ENCODE results near the gene CSRP3. TPM values are rescaled to one million over a fixed set of nuclear protein-coding genes. Genes with fewer than 3 reads are reported as not detected.

Gene CSRP3
- polyA plus RNA-seq, 3 donors: 0.31 TPM; not detected in 2

GRCh38 chr11:19226378-19227195 lies 24.8 kb upstream of the CSRP3 start:
- DNase-seq: no peak

GRCh38 chr11:19225581-19225980 lies 23.8 kb upstream of the CSRP3 start:
- DNase-seq: no peak

- no peak for DNase-seq
Observed at GRCh38 chr11:19225123-19225522, 23.3 kb upstream of the CSRP3 start.

- DNase-seq: no peak
Observed at GRCh38 chr11:19220903-19221724, 19.3 kb upstream of the CSRP3 start.

- DNase-seq: no peak
Observed at GRCh38 chr11:19218786-19219460, 17.1 kb upstream of the CSRP3 start.

- DNase-seq: no peak
Observed at GRCh38 chr11:19218216-19218615, 16.4 kb upstream of the CSRP3 start.

GRCh38 chr11:19216709-19217374 lies 15.1 kb upstream of the CSRP3 start:
- DNase-seq: no peak

- no peak for DNase-seq
Observed at GRCh38 chr11:19216021-19216420, 14.2 kb upstream of the CSRP3 start.

GRCh38 chr11:19209617-19210370 lies 8.0 kb upstream of the CSRP3 start:
- DNase-seq: no peak

GRCh38 chr11:19208959-19209546 lies 7.3 kb upstream of the CSRP3 start:
- no peak for DNase-seq

GRCh38 chr11:19208181-19208580 lies 6.4 kb upstream of the CSRP3 start:
- DNase-seq: no peak

- DNase-seq: no peak
Observed at GRCh38 chr11:19204836-19205235, 3.1 kb upstream of the CSRP3 start.

- DNase-seq: no peak
Observed at GRCh38 chr11:19200410-19201201, 1.2 kb downstream of the CSRP3 start.

GRCh38 chr11:19199771-19200170 lies 2.0 kb downstream of the CSRP3 start:
- peak; percentile 20 for DNase-seq

GRCh38 chr11:19199048-19199447 lies 2.7 kb downstream of the CSRP3 start:
- DNase-seq: no peak

GRCh38 chr11:19196432-19196831 lies 5.4 kb downstream of the CSRP3 start:
- DNase-seq: no peak

GRCh38 chr11:19194620-19195308 lies 7.0 kb downstream of the CSRP3 start:
- DNase-seq: no peak

GRCh38 chr11:19193916-19194315 lies 7.9 kb downstream of the CSRP3 start:
- DNase-seq: peak; percentile 23

GRCh38 chr11:19191530-19192169 lies 10.1 kb downstream of the CSRP3 start:
- no peak for DNase-seq
